NCI-H128 (cell line): ENCODE results near the gene PTPN12.
"Not testable (repeated sequence)": the region's sequence is repeated elsewhere in the genome, so short reads cannot be mapped to it uniquely, and the experiment has no call there.

Experiments
- DNase-seq: peaks from one replicate; lab custom pipeline; 2025; ENCODE audit not compliant: unreplicated experiment; lab: John Stamatoyannopoulos, UW

PTPN12 gene

DNA sequence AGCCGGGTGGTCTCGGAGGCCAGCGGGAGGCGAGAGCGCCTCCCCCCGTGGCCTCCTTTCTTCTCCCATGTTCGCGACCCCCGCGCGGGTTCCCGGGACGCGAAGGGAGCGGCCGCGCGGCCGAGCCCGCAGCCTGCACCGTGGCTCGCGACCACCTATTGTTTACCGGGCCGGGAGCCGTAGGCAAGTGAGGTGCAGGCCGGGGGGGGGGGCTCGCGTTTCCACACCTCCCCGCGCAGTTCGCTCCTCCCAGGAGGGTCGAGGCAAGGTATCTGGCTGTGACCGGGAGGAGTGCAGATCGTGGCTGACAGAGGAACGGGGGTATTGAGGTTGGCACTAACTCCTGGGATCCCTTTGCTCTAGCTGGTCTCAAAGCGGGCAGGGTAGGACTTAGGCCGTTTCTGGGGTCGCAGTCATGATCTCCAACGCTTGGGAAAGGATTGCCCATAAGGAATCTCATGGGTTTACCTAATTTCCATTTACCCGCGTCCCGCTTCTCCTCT is 734 bp downstream of the PTPN12 start:
- DNase-seq, result no peak

DNA sequence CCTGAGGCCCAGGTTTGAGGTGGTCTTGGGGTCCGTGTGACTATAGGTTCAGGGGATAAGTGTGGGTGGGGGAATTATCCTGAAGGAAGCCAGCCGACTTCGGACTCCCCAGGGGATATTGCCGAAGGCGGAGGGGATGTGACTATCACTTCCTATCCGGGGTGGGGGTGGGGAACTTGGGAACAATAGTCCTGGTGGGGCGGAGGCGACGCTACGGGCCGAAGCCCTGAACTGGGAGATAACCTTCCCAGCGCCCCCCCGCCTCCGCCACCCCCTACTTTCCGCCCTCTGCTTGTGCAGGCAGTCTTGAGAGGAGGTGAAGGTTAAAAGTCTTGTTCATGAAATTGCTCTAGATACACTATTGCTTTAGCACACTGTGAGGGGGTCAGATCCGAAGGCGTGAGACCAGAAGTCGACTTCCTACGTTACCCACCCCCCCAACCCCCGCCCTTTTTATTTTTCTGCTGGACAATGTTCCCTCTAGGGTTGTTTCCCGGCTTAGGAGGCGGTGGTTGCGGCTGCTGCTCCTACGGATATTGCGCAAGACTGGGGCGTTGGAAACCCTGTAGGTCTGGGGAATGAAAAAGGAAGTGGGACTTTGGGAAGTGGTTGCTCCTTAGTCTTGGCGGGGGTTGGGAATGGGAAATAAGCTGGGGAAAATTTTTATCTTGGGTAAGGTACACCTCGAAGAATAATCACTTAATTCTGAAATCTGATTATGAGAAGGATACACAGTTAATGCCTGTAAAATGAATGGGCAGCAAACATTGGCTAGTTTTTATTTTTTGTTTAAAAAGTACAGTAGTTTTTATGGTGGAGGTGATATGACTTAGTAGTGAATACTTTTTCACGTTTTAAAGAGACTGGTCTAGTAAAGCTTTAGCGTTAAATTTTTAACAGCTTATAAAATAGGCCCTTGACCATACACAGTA is 1.5 kb downstream of the PTPN12 start:
- peak; percentile 30 for DNase-seq

DNA sequence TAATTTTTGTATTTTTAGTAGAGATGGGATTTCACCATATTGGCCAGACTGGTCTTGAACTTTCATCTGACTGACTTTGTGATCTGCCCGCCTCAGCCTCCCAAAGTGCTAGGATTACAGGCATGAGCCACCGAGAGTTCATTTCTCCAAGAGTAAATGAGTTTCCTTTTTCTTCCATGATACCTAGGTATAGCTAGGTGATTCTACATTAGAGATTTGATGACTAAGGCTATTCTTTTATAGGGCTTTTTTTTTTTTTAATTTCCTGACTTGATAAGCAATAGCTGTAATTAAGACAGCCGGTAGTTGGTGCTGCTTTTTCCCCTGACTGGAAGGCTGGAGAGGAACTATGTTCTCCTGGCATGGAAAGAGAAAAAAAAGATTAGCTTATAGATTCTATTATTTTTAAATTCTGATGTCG is 3.3 kb downstream of the PTPN12 start:
- DNase-seq, result no peak

DNA sequence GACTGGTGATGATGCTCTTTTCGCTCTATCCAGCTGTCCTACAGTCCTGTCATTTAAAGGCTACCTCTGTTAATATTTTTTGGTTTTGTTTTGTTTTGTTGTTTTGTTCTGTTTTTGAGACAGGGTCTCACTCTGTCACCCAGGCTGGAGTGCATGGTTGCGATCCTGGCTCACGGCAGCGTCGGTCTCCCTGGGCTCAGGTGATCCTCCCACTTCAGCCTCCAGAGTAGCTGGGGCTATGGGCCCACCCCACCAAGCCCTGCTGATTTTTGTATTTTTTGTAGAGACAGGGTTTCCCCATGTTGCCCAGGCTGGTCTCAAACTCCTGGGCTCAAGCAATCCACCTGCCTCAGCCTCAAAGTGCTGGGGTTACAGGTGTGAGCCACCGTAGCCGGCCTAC is 3.9 kb downstream of the PTPN12 start:
- not testable (repeated sequence) for DNase-seq

DNA sequence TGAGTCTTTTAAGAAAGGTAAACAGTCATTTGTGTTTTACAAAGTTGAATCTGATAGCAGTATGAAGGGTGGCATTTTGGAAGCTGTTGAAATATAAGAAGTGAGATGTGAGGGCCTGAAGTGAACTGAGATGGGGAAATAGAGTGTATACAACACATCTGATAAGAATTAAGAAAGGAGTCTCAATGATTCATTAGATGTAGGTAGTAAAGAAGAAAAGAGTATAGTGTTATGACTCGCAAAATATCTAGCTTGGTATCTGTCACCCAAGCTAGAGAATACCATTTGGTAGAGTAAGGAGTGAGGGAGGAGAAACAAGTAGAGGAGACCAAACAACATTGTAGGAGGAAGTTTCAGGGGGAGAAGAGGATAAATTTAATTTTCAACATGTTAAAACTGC is 5.3 kb downstream of the PTPN12 start:
- no peak for DNase-seq

- DNase-seq, result no peak
Measured at GRCh38 chr7:77542895-77543294, 5.8 kb downstream of the PTPN12 start.

DNA sequence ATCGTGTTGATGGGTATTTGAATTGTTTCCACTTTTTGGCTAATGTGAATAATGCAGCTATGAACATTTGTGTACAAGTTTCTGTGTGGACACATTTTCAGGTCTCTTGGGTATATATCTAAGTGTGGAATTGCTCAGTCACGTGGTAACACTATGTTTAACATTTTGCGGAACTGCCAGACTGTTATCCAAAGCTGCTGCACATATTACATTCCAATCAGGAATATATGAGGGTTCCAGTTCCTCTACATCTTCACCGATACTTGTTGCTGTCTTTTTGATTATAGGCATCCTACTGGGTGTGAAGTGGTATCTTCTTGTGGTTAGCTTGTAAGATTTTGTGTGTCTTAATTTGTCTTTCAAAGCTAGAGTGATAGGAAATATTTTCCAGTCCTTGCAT is 6.8 kb downstream of the PTPN12 start:
- no peak for DNase-seq

DNA sequence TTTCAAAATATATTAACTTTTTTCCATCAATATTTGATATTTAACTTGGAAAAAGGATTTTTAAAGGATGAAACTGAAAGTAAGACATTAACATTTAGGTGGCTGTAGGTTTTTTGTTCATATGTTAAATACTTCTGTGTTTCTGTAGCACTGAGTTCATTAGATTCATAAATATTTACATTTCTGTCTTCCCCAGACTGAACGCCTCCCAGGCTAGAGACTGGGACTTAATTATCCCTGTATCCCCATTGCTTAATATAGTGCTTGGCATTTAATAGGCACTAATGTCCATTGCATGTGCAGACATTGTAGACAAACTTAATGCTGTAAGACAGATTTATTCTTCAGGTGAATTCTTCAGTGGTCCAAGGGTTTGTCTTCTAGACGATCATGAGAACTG is 7.4 kb downstream of the PTPN12 start:
- DNase-seq, result no peak

GRCh38 chr7:77548206-77548605 is 11.1 kb downstream of the PTPN12 start:
- no peak for DNase-seq

DNA sequence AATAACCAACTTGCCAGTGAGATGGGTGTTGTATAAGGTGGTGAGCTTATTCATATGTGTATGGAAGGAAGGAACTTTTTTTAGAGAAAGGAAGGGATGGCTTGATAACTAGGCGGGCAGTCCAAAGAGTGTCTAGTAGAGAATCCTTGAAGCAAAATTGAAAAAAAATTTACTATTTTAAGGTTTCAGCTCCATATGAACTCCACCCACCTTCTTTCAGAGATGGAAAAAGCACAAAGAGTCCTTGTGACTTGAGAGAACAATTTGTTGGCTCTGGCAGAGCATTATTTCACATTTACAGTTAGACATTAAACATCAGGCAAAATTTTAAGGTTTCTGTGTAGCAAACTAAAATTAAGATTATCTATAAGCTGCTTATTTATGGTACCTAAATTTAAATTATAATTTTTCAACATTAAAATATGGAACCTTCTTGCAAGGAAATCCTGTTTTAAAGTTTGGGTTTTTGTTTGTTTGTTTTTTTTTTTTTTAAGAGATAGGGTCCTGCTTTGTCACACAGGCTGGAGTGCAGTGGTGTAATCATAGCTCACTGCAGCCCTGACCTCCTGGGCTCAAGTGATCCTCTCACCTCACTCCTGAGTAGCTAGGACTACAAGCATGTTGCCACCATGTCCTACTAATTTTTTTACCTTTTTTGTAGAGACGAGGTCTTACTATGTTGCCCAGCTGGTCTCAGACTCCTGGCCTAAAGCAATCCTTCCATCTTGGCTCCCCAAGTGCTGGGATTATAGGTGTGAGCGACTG is 12.2 kb downstream of the PTPN12 start:
- no peak for DNase-seq

- DNase-seq, result no peak
Measured at GRCh38 chr7:77550586-77550985, 13.5 kb downstream of the PTPN12 start.

- no peak for DNase-seq
Measured at GRCh38 chr7:77553123-77553522, 16.0 kb downstream of the PTPN12 start.

GRCh38 chr7:77558284-77558967 is 21.3 kb downstream of the PTPN12 start:
- DNase-seq, result no peak

GRCh38 chr7:77561352-77561751 is 24.3 kb downstream of the PTPN12 start:
- DNase-seq, result no peak

GRCh38 chr7:77563275-77563674 is 26.2 kb downstream of the PTPN12 start:
- no peak for DNase-seq

DNA sequence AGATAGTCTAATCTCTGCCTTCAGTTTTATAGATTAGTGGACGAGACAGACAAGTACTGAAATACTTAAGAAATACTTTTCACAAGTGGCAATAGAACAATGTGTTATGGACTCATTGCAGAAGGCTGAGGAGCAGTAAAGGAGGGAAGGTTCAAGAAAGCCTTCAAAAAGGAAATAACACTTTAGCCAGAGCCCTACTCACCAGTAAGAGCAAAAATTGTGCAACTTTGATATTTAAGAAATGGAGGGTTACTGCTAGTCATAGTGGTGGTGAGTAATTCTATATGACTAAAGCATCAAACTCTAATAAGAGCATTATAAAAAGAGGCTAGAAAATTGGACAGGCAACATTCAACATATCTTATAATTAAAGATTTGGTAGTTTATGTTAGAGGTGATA is 28.8 kb downstream of the PTPN12 start:
- DNase-seq, result no peak

DNA sequence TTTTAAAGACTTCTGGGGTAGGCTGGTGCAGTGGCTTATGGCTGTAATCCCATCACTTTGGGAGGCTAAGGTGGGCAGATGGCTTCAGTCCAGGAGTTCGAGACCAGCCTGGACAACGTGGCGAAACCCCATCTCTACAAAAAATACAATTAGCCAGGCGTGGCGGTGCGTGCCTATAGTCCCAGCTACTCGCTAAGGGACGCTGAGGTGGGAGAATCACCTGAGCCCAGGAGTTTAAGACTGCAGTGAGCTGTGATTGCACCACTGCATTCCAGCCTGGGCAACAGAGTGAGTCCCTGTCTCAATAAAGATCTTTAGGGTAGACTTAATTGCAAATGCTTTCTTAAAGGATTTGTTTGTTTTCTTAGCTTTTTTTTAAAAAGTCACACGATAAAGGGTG is 29.3 kb downstream of the PTPN12 start:
- no peak for DNase-seq

DNA sequence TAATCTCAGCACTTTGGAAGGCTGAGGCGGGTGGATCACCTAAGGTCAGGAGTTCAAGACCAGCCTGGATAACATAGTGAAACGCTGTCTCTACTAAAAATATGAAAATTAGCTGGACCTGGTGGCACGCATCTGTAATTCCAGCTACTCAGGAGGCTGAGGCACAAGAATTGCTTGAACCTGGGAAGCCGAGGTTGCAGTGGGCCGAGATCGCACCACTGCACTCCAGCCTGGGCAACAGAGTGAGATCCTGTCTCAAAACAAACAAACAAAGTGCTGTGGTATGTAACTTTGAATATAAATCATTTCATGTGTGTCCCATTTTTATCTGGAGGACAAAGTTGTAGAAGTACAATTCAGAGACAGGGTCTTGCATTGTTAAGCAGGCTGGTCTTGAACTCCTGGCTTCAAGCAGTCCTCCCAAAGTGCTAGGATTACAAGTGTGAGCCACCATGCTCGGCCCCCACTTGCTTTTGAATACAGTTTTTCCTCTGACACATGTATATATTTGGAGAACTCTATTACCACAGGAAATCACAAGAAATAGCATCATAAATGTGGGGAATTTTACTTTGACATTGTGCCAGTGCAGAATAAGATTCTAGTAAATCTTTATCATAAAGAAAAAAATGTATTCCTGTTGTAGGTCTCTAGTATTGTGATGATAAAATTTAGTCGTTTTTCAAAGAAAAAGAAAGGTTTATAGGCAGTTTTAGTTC is 32.6 kb downstream of the PTPN12 start:
- DNase-seq, result no peak

DNA sequence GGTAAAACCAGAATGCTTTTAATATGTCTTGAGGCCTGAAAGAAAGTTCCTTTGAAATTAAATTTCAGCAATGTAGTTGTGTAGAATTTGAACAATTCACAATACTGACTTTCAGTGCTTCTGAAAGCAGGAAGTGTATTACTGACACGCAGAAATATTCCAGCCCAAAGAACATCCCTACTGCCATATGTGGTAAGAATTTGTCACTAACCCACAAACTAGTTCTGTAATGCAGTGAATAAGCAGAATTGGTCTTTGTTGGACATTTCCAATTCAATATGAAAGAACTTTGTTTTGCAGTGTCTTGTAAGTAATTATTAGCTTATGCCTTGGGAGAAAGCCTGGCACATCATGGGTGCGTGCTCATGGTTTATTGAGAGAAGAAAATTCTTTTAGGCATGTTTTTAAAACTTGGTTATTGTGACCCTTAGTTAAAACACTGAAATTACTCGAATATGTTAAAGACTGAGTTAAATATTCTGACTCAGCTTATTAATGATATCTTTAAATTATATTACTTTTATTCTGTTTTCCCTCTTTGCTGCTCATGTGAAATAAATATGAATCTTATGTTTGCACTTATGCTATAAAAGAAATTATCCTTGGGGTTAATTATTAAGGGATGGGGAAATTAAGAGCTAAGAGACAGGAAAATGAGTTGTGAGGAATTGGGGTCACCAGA is 33.4 kb downstream of the PTPN12 start:
- DNase-seq, result no peak

DNA sequence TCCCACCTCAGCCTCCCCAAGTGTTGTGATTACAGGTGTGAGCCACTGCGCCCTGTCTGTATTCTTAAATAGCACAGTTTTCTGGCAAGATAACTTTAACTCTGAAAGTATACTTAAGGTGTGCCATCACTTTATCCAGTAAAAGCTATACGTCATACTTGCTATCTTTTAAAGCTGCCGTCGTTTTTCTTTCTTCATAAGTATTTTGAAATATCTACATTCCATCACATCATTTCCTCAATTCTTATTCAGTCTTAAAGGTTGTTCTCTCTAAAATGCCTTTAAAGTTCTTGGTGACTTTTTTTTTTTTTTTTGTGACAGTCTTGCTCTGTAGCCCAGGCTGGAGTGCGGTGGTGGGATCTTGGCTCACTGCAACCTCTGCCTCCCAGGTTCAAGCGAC is 34.7 kb downstream of the PTPN12 start:
- DNase-seq, result no peak
